HG02678 (cell line): ENCODE results near the gene LRMDA.

Source experiments
- ATAC-seq: cut with Tn5 transposase; IDR thresholded peaks from one replicate; pipeline ENCODE4 v1.9.1; 2021; ENCODE audit warnings: mild to moderate bottlenecking, moderate library complexity; ENCODE audit not compliant: unreplicated experiment

LRMDA gene

DNA sequence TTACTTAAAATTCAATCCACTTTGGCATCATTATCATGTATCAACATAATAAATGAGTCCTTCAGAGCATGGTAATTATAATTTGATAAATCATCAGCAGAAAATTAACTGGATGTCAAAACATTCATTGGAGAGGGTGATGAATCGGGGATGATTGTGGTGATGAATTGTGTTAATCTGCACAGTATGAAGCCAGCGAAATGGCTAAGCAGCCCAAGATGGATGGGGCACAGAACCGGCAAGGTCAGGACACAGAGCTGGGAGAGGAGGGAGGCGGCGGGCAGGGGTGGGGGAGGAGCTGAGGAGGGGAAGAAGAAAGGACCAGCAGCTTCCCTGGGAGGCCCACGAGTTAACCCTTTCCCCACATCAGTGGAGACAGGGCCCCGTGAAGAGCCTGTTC, 536.1 kb downstream of the LRMDA start:
- no peak for ATAC-seq

DNA sequence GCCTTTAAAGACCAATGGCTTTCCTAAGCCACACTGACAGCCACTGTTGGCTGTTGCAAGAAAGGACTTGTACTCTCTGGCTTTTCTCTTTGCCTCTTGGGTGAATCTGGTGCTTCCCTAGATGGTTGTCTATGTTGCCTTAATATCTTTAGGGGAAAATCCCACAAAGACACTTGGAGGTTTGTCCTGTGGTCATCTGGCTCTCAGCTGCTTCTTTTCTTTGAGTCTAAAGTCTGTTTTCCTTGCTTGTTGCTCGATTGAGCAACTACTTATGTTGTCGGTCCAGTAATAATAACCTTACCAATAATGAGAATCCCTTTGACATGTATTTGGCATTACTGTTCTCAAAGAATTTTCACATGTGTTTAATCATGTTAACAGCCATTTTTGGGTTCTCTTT, 537.6 kb downstream of the LRMDA start:
- no peak for ATAC-seq

DNA sequence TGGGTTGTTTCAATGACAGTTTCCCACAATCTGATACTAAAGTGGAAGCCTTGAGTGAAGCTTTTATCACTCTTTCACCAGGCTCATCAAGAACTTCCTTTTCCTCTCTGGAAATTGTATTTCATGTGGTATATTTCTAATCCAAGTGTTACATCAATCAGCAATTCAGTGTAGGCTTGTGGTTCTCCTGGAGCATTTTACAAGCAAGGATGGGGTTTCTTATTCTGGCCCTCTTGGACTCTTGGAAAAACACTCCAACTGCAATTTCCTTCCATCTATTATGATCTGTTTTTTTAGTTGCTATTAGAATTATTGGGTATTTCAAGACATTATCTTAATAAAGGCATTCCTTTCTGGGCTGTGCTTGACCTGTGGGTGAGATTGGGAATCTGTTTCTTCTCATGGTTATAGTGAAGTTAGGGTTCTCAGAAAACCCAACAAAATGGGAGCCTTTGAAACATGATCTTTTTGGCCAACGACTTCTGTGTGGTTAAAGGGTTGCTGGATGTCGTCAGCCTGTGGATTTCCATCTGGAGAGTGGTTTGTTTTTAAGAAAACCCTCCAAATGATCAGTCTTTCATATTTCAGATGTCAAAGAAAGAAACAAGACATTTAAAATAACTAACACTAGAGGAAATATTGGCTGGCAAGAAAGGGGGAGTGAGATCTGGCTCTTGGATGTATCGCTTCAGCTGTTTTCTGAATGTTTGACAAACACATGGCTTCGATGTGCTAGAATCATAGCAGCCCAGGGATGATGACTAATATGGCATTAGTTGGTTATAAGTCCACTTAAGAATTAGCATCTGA, 540.2 kb downstream of the LRMDA start:
- ATAC-seq = no peak

DNA sequence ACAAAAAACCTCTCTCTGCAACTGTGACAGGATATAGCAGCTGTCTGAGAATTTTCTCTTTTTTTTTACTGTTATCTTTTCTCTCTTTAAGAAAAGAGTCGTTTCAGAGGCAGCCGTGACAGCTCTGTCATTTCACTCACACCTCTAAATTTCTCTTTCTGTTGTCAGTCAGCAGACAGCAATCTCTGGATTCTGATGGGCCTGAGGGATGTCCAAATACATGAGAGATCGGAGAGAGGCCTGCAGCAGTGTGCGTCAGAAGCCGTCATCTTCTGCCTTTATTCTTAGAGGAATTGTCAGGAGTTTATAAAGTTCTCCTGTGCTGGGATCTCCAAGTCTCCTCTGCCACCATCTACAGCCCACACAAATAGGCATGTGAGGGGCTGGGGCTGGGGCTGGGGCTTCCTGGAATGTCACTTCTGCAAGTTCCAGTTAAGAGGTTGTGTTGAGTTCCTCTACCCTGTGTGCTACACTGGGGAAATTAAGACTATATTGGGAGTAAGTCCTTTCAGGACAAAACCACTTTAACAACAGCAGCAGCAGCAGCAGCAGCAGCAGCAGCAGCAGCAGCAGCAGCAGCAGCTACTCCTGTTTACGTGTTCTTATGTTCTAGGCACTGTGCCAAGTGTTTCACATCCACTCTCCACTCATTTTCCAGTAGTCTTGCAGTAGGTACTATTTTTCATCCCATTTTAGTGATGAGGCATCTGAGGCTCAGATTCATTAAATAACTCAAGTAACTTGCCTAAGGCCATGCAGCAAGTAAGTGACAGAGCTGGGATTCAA, 541.3 kb downstream of the LRMDA start:
- ATAC-seq = no peak

DNA sequence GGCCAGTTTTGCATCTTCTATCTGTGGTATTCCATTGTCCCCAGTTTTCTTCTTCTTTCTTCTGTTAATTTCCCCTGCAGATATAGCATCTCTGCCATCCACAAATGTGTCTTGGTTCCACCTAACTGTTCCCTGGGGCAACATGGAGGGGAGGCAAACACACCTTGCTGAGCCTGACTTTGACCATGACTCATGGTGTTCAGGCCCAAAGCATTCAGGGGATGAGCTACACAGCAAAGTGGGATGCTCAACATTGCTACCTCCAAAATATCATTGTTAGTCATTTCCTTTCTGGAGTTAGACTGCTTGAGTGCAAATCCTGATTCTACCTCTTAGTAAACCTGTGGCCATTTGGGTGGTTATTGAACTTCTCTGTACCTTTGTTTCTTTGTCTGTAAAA, 542.7 kb downstream of the LRMDA start:
- ATAC-seq = no peak

DNA sequence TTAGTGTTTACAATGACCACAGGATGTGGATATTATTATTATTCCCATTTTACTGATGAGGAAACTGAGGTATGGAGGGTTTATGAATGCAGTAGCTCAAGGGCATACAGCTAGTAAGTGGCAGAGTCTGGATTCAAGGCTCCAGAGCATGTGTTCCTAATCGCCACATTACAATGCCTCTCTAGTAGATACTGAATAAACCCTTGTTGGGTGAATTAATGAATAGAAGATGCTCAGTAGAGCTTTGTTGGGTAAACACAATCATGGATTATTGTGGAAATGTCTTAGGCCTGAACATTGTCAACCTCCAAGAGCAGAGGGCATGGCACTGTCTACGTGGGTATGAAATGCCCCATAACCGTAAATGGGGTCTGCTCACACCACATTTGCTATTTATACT, 545.3 kb downstream of the LRMDA start:
- ATAC-seq = no peak

DNA sequence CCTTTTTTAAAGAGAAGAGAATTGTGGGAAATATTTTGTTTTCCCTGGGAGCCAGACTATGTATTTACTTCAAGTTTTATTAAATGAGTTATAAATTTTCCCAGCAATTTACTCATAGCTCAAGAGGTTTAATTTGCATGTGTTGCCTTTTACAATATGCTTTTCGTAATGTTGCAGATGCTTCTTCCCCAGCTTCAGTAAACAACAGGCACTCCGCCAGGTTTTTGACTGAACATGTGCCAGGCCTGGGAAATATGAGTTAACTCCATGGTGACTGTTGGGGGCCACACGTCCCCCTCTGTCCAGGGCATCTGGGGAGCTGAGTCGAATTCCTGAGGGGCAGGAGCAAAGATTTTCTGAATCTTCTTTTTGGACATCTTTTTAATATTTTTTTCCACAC, 545.7 kb downstream of the LRMDA start:
- ATAC-seq = no peak

GRCh38 chr10:75978213-75978612, 546.8 kb downstream of the LRMDA start:
- ATAC-seq = no peak

GRCh38 chr10:75980419-75981002, 549.1 kb downstream of the LRMDA start:
- ATAC-seq = no peak

GRCh38 chr10:75982611-75983369, 551.4 kb downstream of the LRMDA start:
- no peak for ATAC-seq

GRCh38 chr10:75984067-75984466, 552.6 kb downstream of the LRMDA start:
- ATAC-seq = no peak

DNA sequence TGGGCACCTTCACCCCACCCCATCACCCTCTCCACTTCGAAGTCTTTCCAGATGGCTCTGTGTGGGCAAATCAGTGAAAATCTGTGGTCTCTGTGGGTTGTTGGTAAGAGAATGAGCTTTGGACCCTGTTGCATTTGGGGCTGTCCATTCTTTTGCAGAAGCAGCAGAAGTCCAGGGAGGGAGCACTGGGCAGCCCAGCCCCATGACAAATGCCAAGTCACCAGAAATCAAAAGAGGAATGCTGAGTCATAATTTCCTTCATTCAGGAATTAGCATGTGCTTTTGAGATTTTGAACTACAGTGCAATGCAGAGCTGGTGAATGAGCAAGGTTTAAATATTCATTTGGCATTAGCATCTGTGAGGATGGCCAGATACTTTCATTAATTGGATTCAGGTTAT, 556.2 kb downstream of the LRMDA start:
- no peak for ATAC-seq

- ATAC-seq = no peak
Measured at GRCh38 chr10:75994357-75995040, 563.1 kb downstream of the LRMDA start.

GRCh38 chr10:75995041-75995430, 563.6 kb downstream of the LRMDA start:
- ATAC-seq = no peak

GRCh38 chr10:75995720-75996119, 564.3 kb downstream of the LRMDA start:
- no peak for ATAC-seq

DNA sequence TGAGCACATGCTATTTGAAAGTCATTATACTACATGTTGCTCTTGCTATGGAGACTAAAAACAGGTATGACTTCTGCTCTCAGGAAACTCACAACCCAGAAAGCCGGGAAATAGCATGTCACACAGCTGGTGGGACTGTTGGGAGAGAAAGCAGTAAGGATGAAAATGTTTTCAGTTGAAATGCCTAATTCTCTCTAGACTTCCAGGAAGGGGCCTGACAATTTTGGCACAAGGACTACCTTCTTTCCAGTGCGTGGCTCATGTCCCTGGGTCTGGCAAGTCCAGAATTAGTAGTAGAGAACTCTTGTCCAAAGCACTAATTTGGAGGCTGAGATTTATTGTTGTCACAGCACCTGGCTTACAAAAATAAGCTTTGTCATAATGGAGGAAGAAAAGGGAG, 567.6 kb downstream of the LRMDA start:
- no peak for ATAC-seq

DNA sequence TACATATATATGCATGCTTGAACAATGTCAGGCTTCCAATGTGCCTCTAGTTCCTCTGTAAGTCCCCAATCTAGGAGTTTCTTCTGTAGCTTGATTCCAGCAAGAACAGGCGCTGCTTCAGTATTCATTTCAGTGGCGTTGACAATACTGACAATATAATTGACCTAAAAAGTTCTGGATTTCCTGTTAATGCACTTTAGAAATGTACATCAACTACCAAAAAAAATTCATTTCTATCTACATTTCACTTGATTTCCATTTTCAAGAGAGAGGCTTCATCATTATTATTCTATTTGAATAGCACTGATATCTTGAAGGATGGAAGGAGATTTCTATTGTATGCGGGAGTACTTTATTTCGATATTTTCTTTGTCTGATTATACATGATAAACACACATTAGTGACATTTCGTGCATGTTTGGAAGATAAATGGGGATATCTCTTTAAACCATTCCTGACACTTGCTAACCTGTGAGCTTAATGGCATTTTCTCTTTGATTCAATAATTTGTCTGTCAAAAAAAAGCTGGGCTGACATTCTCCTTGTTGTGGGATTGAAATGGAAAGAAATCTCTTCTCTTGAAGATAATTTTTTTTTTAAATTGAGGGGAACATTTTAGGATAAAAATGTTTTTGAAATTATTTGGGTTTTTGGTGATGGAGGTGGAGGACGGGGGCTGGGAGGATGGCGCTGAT, 568.2 kb downstream of the LRMDA start:
- no peak for ATAC-seq

GRCh38 chr10:76000550-76000949, 569.1 kb downstream of the LRMDA start:
- ATAC-seq = no peak

DNA sequence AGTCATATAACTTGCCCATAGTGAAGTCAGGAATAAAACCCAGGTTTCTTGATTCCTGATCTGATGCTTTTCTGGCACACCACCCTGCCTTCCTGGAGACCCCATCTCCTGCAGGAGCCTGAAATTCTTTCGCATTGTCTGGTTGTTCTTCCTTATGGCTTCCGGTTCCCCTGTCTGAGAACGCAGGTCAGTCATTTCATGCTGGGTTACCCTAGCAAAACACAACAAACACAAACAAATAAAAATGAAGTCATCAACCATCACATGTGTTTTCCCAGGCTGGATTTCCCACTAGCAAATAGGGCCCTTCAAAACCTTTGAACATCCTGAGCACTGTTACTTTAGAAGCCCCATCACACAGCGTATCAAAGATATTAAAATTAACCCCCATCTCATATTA, 569.6 kb downstream of the LRMDA start:
- ATAC-seq = no peak

DNA sequence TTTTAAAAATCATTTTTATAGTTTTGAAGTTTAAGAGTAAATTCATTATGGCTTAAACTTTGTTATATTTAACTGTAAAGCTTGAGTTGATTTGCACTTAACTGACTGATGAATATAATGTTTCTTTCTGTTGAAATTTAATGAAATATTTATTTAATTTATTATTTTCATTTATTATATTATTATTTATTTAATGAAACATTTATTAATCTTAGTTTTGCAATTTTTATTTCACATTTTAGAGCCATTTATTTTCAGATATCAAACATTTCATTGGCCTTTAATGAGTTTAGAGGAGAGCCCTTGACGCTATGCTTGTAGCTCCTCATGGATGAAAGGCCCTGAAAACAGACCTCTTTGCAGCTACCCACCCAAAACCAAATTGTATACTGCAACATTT, 570.0 kb downstream of the LRMDA start:
- no peak for ATAC-seq
